Renal cortex interstitium (tissue), 11 donors: Measurements from ENCODE around the gene TMEM190. TPM values are rescaled to one million over a fixed set of nuclear protein-coding genes. Genes with fewer than 3 reads are reported as not detected.
"Not testable (repeated sequence)": the region's sequence is repeated elsewhere in the genome, so short reads cannot be mapped to it uniquely, and the experiment has no call there.

Source experiments
- DNase-seq, 11 donors: peaks; one replicate each; pipeline ENCODE4 v3.0.0-alpha.2; 2013; ENCODE audit warnings: low read depth in 9 of 11, low spot score in 4 of 11; ENCODE audit errors: extremely low read depth in 1 of 11
- polyA plus RNA-seq, 3 donors: library from polyadenylated mRNA; unstranded; fragments of 120-200 nt; gene quantifications; one replicate each; pipeline ENCODE4 v1.2.1, GENCODE V29; 2013; ENCODE audit not compliant: insufficient read length in 3 of 3

Gene TMEM190
- polyA plus RNA-seq, 3 donors: 0.17 to 1.1 TPM; not detected in 1

DNA sequence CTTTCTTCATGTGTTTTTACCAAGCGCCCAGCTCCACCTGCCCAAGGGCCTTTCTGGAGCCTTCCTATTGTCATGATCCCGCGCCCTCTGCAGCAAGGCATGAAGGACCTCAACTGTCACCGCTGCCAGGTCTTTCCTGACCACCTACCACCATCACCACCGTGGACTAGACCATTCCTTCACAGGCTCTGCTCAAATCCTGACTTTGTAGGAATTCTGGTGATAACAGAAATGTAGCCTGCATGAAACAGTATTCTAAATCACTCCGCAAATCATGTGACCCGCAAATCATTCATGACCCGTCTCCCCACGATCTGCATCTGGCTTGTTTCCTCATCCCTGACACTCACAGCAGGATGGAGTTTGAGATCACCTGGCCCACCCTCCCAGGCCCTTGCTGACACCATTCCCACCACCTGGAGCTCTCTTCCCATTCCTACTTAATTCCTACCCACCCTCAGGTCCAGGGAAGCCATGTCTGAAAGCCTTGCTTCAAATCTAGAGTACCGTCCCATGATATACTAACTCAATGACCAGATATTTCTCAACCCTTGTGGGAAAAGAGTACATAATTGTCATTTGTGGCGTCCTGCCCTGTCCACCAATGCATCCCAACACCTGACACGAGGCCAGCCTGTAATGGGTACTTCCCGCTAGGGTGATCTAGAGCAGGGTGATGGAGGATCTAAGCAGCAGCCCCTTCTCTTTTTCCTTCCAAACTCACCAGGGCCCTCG is 29.6 kb downstream of the TMEM190 start:
- no peak for DNase-seq

DNA sequence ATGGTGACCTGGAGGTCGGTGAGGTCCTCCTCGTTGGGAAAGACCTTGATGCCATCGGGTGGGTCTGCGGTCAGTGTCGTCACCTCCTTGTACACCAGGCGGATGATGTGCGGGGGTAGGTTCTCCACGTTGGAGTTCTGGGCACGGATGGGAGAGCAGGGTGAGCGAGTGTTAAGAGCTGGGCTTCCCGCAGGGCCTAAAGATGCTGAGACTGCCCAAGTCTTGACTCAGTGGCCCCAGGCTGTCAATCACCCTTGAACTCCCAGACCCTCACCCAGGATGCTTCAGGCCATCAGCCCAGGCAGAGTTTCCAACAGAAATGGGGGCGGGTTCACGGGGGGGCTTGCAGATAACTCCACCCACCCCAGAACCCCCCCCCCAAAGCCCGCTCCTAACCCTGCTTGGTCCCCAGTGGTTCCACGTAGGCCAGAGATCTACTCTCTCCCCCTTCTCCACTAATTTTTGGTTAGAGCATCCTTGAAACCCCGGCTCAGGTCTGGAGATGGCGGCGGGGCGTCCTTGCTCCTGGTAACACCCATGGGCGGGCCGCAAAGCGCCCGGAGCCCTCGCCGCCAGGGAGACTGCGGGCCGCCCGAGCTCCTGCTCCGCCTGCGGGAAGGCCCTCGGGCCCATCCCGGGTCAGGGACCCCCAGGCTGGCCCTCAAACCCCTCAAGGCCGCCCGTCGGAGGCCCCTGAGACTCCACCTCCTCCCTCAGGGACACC is 30.4 kb downstream of the TMEM190 start:
- no peak for DNase-seq

DNA sequence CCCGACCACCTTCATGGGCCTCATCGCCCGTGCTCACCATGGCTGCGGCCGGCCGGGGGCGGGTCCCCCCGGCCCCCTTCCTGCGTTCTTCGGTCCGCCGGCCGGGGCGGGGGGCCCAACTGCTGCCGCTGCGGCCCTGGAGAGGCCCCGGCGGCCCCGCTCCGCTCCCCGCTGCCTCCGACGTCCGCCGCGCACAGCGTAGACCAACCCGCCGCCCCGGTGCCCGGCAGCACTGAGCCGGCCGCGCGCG is 30.8 kb downstream of the TMEM190 start, which contains the start of gene UBE2S:
Gene UBE2S, minus strand, starts transcription at position 239 of the 250 bp plus-strand sequence. Its CDS starts 199 bp downstream, at position 40.
- DNase-seq: not testable (repeated sequence)

DNA sequence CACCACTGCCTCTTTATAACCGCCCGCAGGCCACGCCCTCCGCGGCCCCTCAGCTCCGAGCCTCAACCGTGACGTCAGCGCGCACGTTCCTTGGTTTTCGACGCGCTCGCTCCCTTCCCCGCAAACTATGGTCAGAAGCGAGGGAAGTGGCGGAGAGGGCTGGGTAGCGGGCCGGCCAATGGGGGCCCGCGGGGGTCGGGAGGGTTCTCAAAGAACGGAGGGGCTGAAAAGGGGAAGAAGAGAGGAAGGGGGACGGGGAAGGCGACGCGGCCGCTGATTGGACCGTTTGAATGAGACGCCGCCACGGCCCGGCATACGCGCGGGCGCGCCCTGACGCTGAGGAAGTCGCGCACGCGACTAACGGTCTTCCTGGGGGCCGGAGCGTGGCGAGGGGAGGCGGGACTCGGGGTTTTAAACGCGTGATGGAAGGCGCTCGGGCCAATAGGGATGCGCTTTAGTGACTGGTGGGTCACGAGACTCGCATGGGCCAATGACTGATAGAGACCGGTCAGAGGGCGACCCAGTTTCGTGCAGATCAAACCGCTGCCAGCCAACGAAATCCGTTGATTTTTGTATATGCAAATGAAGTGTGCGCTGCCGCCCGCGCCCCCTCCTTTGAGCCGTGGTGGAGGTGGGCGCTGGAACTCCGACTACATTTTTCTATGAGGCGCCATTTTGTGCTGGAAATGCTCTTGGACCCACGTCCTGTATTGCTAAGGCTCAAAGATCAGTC is 31.3 kb downstream of the TMEM190 start:
- DNase-seq: peak; percentile 96 to 99 (median 98)

GRCh38 chr19:55408533-55408872 is 31.9 kb downstream of the TMEM190 start:
- DNase-seq: no peak

- not testable (repeated sequence) for DNase-seq
Measured at GRCh38 chr19:55409179-55409578, 32.6 kb downstream of the TMEM190 start.

DNA sequence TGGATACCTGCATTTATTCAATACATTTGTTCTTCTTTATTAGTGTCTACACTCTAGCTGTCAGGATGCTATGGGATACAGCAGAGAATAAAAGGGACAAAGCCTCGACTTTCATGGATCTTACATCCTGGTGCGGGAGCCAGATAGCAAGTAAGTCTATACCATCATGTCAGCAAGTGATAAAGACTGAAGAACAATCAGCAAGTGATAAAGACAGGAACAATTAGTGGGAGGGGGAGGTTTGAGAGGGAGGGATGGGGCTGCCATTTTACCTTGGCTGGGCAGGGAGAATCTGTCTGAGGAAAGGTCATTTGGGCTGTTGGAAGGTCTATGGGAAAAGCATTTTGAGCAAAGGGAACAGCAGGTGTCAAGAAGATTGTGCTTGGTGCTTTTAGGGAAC is 33.5 kb downstream of the TMEM190 start:
- DNase-seq: no peak

- DNase-seq: peak in 10 of 11 donors; percentile 49 to 76 (median 65)
Measured at GRCh38 chr19:55418185-55418584, 41.6 kb downstream of the TMEM190 start.

- no peak for DNase-seq
Measured at GRCh38 chr19:55419103-55419502, 42.5 kb downstream of the TMEM190 start.

GRCh38 chr19:55419624-55420236 is 43.1 kb downstream of the TMEM190 start:
- DNase-seq: no peak

DNA sequence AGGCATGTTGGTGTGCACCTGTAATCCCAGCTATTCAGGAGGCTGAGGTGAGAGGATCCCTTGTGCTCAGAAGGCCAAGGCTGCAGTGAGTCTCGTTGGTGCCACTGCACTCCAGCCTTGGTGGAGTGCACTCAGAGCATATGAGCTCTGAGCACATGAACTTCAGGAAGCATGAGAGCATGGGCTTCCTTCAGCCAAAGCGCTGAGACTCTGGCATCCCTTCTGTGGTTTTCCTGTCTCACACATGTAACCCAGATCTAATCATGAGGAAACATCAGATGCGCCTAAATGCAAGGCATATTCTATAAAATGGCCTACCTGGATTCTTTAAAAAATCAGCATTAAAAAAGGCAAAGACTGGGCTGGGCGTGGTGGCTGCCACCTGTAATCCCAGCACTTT is 44.7 kb downstream of the TMEM190 start:
- not testable (repeated sequence) for DNase-seq

DNA sequence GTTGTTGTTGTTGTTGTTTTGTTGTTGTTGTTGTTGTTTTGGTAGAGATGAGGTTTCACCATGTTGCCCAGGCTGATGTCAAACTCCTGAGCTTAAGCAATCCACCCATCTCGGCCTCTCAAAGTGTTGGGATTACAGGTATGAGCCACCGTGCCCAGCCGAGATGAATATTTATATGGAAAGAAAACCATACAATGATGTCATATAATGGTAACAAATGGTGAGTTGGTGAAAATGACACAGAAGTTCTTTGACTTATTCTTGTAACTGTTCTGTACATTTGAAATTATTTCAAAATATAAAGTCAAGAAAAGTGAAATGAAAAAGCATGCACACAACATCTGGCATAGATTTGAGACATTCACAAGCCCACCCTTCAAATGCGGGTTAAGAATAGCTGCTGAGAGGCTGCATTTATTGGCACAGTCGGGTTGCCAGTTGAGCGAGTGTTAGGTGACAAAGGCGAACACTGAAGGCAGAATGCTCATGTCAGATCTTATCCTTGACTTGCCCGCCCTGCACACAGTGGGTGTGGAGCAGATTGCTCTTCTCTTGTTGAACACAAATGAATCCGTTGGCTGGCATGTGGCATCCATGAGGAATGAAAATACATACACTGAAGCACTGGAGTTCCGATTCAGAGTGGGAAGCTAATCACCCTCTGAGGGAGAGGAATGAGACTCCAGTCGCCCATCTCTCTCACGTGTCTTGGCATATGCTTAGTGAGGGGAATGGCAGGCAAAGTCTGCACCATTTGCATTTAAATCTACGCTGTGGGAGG is 46.8 kb downstream of the TMEM190 start:
- no peak for DNase-seq

GRCh38 chr19:55424518-55424917 is 47.9 kb downstream of the TMEM190 start:
- DNase-seq: no peak

GRCh38 chr19:55426042-55426441 is 49.4 kb downstream of the TMEM190 start:
- no peak for DNase-seq

Other genes starting within 250 kb of the TMEM190 start
- 1 to 10 TPM; 2.7 to 7.0 (median 4.5) TPM for gene TNNT1, start 227.6 kb upstream of the TMEM190 start, polyA plus RNA-seq
- gene TNNI3, start 219.1 kb upstream of the TMEM190 start, polyA plus RNA-seq: 1 to 10 TPM; 3.4 to 3.7 (median 3.5) TPM
- gene DNAAF3, start 210.2 kb upstream of the TMEM190 start, polyA plus RNA-seq: 1 to 10 TPM; 6.6 to 9.9 (median 8.1) TPM
- under 1 TPM; 0.11 to 0.47 (median 0.44) TPM for gene SYT5, start 196.5 kb upstream of the TMEM190 start, polyA plus RNA-seq
- under 1 TPM; 0.09 to 0.16 (median 0.12) TPM for gene PTPRH, start 167.3 kb upstream of the TMEM190 start, polyA plus RNA-seq
- gene TMEM86B, start 148.1 kb upstream of the TMEM190 start, polyA plus RNA-seq: 1 to 10 TPM; 2.6 to 7.1 (median 4.2) TPM
- 10 to 100 TPM; 39.3 to 52.1 (median 48.9) TPM for gene PPP6R1, start 117.8 kb upstream of the TMEM190 start, polyA plus RNA-seq
- gene HSPBP1, start 96.7 kb upstream of the TMEM190 start, polyA plus RNA-seq: 10 to 100 TPM; 23.2 to 41.2 (median 39.2) TPM
- 10 to 100 TPM; 12.7 to 16.2 (median 14.6) TPM for gene BRSK1, start 92.8 kb upstream of the TMEM190 start, polyA plus RNA-seq
- gene TMEM150B, start 51.5 kb upstream of the TMEM190 start, polyA plus RNA-seq: 1 to 10 TPM in 1 of 3 donors, under 1 TPM in 2; 0.72 to 2.1 (median 0.90) TPM
- 10 to 100 TPM; 16.5 to 34.5 (median 23.4) TPM for gene KMT5C, start 37.0 kb upstream of the TMEM190 start, polyA plus RNA-seq
- gene COX6B2, start 22.1 kb upstream of the TMEM190 start, polyA plus RNA-seq: 1 to 10 TPM in 2 of 3 donors, under 1 TPM in 1; 0.82 to 1.9 (median 1.2) TPM
- under 1 TPM; 0.12 to 0.24 (median 0.13) TPM for gene GARIN5B, start 13.6 kb upstream of the TMEM190 start, polyA plus RNA-seq
- gene IL11, start 6.4 kb upstream of the TMEM190 start, polyA plus RNA-seq: 1 to 10 TPM in 2 of 3 donors, under 1 TPM in 1; 0.84 to 2.8 (median 1.5) TPM
- gene TMEM238, start 7.5 kb downstream of the TMEM190 start, polyA plus RNA-seq: 1 to 10 TPM in 1 of 3 donors, under 1 TPM in 2; 0.58 to 1.3 (median 0.78) TPM
- gene RPL28, start 9.1 kb downstream of the TMEM190 start, polyA plus RNA-seq: 1,000 to 10,000 TPM in 2 of 3 donors, 100 to 1,000 TPM in 1; 762 to 1,286 (median 1,213) TPM
- gene UBE2S, start 31.0 kb downstream of the TMEM190 start, polyA plus RNA-seq: 10 to 100 TPM; 39.8 to 70.7 (median 42.8) TPM
- under 1 TPM; 0.09 to 0.30 (median 0.16) TPM for gene SHISA7, start 66.5 kb downstream of the TMEM190 start, polyA plus RNA-seq
- 10 to 100 TPM; 28.1 to 47.0 (median 45.4) TPM for gene ISOC2, start 84.8 kb downstream of the TMEM190 start, polyA plus RNA-seq
- not detected for gene C19orf85, start 87.9 kb downstream of the TMEM190 start, polyA plus RNA-seq
- 1 to 10 TPM; 2.1 to 6.6 (median 4.8) TPM for gene ZNF628, start 99.8 kb downstream of the TMEM190 start, polyA plus RNA-seq
- 10 to 100 TPM; 43.2 to 55.9 (median 52.6) TPM for gene NAT14, start 108.4 kb downstream of the TMEM190 start, polyA plus RNA-seq
- gene SSC5D, start 111.6 kb downstream of the TMEM190 start, polyA plus RNA-seq: 1 to 10 TPM; 1.5 to 2.5 (median 1.6) TPM
- gene SBK2, start 160.3 kb downstream of the TMEM190 start, polyA plus RNA-seq: 1 to 10 TPM in 2 of 3 donors, under 1 TPM in 1; 0.97 to 1.8 (median 1.4) TPM
- gene SBK3, start 168.7 kb downstream of the TMEM190 start, polyA plus RNA-seq: under 1 TPM; 0.12 to 0.28 (median 0.22) TPM
- gene ZNF579, start 204.0 kb downstream of the TMEM190 start, polyA plus RNA-seq: 10 to 100 TPM; 13.8 to 21.2 (median 19.5) TPM
- 10 to 100 TPM; 20.1 to 24.5 (median 23.9) TPM for gene FIZ1, start 222.7 kb downstream of the TMEM190 start, polyA plus RNA-seq
- 10 to 100 TPM in 2 of 3 donors, 1 to 10 TPM in 1; 6.5 to 11.1 (median 11.0) TPM for gene ZNF524, start 223.5 kb downstream of the TMEM190 start, polyA plus RNA-seq
- gene ZNF865, start 228.8 kb downstream of the TMEM190 start, polyA plus RNA-seq: 10 to 100 TPM in 2 of 3 donors, 1 to 10 TPM in 1; 5.9 to 11.8 (median 11.1) TPM
- 10 to 100 TPM in 2 of 3 donors, 1 to 10 TPM in 1; 8.7 to 13.6 (median 12.7) TPM for gene ZNF784, start 247.7 kb downstream of the TMEM190 start, polyA plus RNA-seq